Vagina (tissue), 2 donors: ENCODE data around the gene PSG6. TPM values are rescaled to one million over a fixed set of nuclear protein-coding genes. Genes with fewer than 3 reads are reported as not detected.
"Not testable (repeated sequence)": the region's sequence is repeated elsewhere in the genome, so short reads cannot be mapped to it uniquely, and the experiment has no call there.

Experiments
- DNase-seq, 2 donors: peaks; one replicate each; pipeline ENCODE4 v3.0.0-alpha.2; 2017; ENCODE audit errors: extremely low spot score in 2 of 2
- H3K27ac ChIP-seq: fragments of 200-600 bp; sonication (generic); one replicate; pipeline ENCODE4 v1.5.1; 2019
- H3K27me3 ChIP-seq: fragments of 200-600 bp; sonication (generic); one replicate; pipeline ENCODE4 v1.5.1; 2019
- H3K36me3 ChIP-seq, 2 donors: fragments of 200-600 bp; sonication (generic); one replicate each; pipeline ENCODE4 v1.5.1; 2017 to 2019
- H3K4me1 ChIP-seq: fragments of 200-600 bp; sonication (generic); one replicate; pipeline ENCODE4 v1.5.1; 2019
- H3K4me3 ChIP-seq, 2 donors: fragments of 200-600 bp; sonication (generic); 1 replicate in 1 of 2; 2 replicates in 1 of 2; pipeline ENCODE4 v1.5.1; 2016 to 2019
- H3K9me3 ChIP-seq: fragments of 200-600 bp; sonication (generic); one replicate; pipeline ENCODE4 v1.5.1; 2019
- CTCF ChIP-seq, 3 experiments: fragments of 450-650 bp in 2 of 3; fragments of 200-600 bp in 1 of 3; sonication (generic) in 1 of 3; IDR thresholded peaks; one replicate each; pipeline ENCODE4 v1.5.1; 2017 to 2019; ENCODE audit warnings: antibody characterized with exemption in 3 of 3, mild to moderate bottlenecking in 2 of 3, moderate library complexity in 2 of 3
- POLR2A ChIP-seq, 2 donors: fragments of 450-650 bp; IDR thresholded peaks; one replicate each; pipeline ENCODE4 v1.6.1; 2017; ENCODE audit warnings: antibody characterized with exemption in 2 of 2, mild to moderate bottlenecking in 2 of 2, moderate library complexity in 2 of 2
- POLR2AphosphoS5 ChIP-seq, 2 donors: sonication (generic); formaldehyde crosslinking; IDR thresholded peaks; one replicate each; pipeline ENCODE4 v1.9.0; 2017; ENCODE audit warnings: antibody characterized with exemption in 2 of 2, mild to moderate bottlenecking in 2 of 2, low read depth in 1 of 2; ENCODE audit not compliant: insufficient read depth in 1 of 2
- intact Hi-C: fragments of 100-400 bp; cut with DNase I; formaldehyde crosslinking; loops from one replicate; pipeline ENCODE4 v1.15.1; 2023
- total RNA-seq: library from RNA; depleted of rRNA; stranded (reverse); fragments of >200 nt; gene quantifications from one replicate; pipeline ENCODE4 v1.2.3, GENCODE V29; 2016

PSG6 gene
- total RNA-seq, 1 donor from 2014 or later, result not detected

- H3K27ac ChIP-seq, result no peak within 1 kb of the TSS
- no peaks in the 10 kb centered on the region for H3K4me1 ChIP-seq
- no peak for DNase-seq
- H3K27me3 ChIP-seq, result no peaks in the 10 kb centered on the region
- no peaks in the 10 kb centered on the region for H3K9me3 ChIP-seq
- no peaks in the 10 kb centered on the region for H3K36me3 ChIP-seq
- no peak within 1 kb of the TSS for H3K4me3 ChIP-seq
- intact Hi-C loops, result no loop called here
- TF ChIP-seq POLR2A (IDR thresholded peaks at IDR 0.05), result no peak
- TF ChIP-seq CTCF (IDR thresholded peaks at IDR 0.05), result no peak
- no peak for TF ChIP-seq POLR2AphosphoS5 (IDR thresholded peaks at IDR 0.05; ENCODE audit: insufficient read depth in 1 of 2, low read depth in 1 of 2)
Measured at GRCh38 chr19:42879613-42880012, 38.1 kb downstream of the PSG6 start, which contains the start of gene PSG1. TSS of gene PSG1 (minus strand) at chr19:42879713. CDS start at chr19:42879581, 132 bp downstream.

DNA sequence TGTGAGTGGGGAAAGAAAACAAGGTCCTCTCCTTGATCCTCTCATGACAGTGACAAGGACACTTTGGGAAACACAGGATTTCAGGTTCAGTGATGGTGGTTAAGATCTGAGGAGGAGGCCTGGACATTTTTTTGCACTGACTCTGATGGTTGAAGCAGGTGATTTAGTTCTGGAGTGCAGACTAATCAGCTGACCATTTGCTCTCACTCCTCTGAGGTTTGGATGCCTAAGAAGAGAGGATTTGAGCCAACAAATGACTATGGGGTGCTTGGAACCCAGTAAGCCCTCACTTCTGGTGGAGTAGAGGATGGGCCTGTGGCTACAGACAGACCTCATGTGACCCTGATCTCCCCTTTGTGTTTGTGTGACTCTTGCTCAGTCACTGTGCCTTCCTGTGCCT, 41.1 kb downstream of the PSG6 start:
- H3K27me3 ChIP-seq, H3K36me3 ChIP-seq, DNase-seq, H3K9me3 ChIP-seq, H3K4me1 ChIP-seq, intact Hi-C loops, H3K4me3 ChIP-seq, H3K27ac ChIP-seq: not testable (repeated sequence)

GRCh38 chr19:42875881-42876280, 41.8 kb downstream of the PSG6 start:
- H3K9me3 ChIP-seq, H3K36me3 ChIP-seq, intact Hi-C loops, DNase-seq, H3K27ac ChIP-seq, H3K27me3 ChIP-seq, H3K4me1 ChIP-seq, H3K4me3 ChIP-seq: not testable (repeated sequence)

DNA sequence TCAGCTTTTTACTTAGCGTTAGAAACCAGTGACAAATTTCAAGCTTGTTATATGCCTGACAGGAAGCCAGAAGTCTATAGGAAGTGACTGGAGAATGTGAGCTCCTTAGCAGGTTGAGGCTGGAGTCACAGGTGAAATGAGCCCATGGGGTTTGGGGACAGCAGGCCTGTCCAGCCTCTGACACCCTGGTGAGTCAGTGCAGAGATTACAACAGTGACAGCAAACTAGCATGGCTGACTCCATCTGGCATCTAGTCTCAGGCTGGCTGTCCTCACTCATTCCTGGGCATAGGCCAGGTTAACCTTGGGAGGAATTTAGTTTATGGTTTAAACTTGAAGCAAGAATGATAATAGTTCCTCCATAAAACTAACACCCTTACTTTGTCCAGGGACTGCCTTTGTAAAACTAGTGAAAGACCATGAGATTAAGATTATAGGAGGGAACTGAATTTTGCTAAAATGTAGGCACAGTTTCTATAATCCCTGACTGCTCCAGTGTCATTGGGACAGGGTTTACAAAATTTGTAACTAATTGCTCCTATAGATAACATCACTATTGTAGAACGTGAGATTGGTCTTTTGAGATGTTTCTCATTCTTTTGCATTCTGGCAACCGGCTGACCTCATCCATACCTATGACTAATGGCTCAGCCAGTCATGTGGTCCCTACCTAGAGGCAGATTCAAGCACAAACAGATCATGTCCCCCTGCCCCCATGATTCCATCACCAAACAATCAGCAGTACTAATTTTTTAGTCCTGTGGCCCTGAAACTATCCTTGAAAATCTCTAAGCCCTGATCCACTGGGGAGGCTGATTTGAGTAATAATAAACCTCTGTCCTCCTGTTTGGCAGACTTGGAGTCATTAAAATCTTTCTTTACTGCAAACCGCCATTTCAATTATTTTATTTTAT, 42.5 kb downstream of the PSG6 start:
- DNase-seq, H3K4me1 ChIP-seq, H3K36me3 ChIP-seq, H3K27me3 ChIP-seq, intact Hi-C loops, H3K27ac ChIP-seq, H3K4me3 ChIP-seq, H3K9me3 ChIP-seq: not testable (repeated sequence)

DNA sequence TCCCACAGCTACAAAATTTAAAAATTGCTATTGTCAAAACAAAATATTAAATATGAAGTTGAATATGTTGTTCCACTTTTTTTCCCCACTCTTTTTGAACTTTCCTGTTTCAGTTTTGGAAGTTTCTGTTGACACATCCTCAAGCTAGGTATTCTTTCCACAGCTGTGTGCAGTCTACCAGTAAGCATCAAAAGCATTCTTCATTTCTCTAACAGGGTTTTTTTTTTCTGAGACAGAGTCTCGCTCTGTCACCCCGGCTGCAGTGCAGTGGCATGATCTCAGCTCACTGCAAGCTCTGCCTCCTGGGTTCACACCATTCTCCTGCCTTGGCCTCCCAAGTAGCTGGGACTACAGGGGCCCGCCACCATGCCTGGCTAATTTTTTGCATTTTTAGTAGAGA, 43.6 kb downstream of the PSG6 start:
- intact Hi-C loops, result not testable (repeated sequence)

GRCh38 chr19:42872608-42873007, 45.1 kb downstream of the PSG6 start:
- intact Hi-C loops, result no loop called here
- Histone ChIP-seq H3K27me3 (no peaks in the 10 kb centered on the region), H3K36me3 (no peaks in the 10 kb centered on the region), H3K4me3 (no peak overlapping the region), H3K4me1 (no peaks in the 10 kb centered on the region), H3K9me3 (no peaks in the 10 kb centered on the region), H3K27ac (no peak overlapping the region)
- no peak for DNase-seq
- no peak for TF ChIP-seq POLR2A (IDR thresholded peaks at IDR 0.05)
- TF ChIP-seq POLR2AphosphoS5 (IDR thresholded peaks at IDR 0.05; ENCODE audit: insufficient read depth in 1 of 2, low read depth in 1 of 2), result no peak
- no peak for TF ChIP-seq CTCF (IDR thresholded peaks at IDR 0.05)

More for the DNA sequence above, 43.6 kb downstream of the PSG6 start:
- not testable (repeated sequence) for H3K36me3 ChIP-seq, H3K9me3 ChIP-seq, H3K4me3 ChIP-seq, H3K27ac ChIP-seq, DNase-seq, H3K27me3 ChIP-seq, H3K4me1 ChIP-seq

- TF ChIP-seq CTCF (IDR thresholded peaks at IDR 0.05) (no peak), POLR2AphosphoS5 (IDR thresholded peaks at IDR 0.05; ENCODE audit: insufficient read depth in 1 of 2, low read depth in 1 of 2) (no peak)
- H3K36me3 ChIP-seq, result no peaks in the 10 kb centered on the region
- no peak overlapping the region for H3K4me3 ChIP-seq
- H3K9me3 ChIP-seq, result no peaks in the 10 kb centered on the region
- H3K27ac ChIP-seq, result no peak overlapping the region
- no peak for DNase-seq
- H3K4me1 ChIP-seq, result no peaks in the 10 kb centered on the region
- intact Hi-C loops, result no loop called here
- no peaks in the 10 kb centered on the region for H3K27me3 ChIP-seq
Measured at GRCh38 chr19:42857544-42857867, 60.2 kb downstream of the PSG6 start.

GRCh38 chr19:42856866-42857543, 60.7 kb downstream of the PSG6 start:
- H3K36me3 ChIP-seq, H3K4me1 ChIP-seq, DNase-seq, H3K4me3 ChIP-seq, H3K9me3 ChIP-seq, intact Hi-C loops, H3K27ac ChIP-seq, H3K27me3 ChIP-seq: not testable (repeated sequence)

- DNase-seq, intact Hi-C loops, H3K36me3 ChIP-seq: not testable (repeated sequence)
Measured at GRCh38 chr19:42854745-42855144, 62.9 kb downstream of the PSG6 start.

GRCh38 chr19:42853231-42853630, 64.5 kb downstream of the PSG6 start:
- DNase-seq, H3K27ac ChIP-seq: not testable (repeated sequence)

More at GRCh38 chr19:42854745-42855144, 62.9 kb downstream of the PSG6 start:
- H3K4me3 ChIP-seq, H3K9me3 ChIP-seq, H3K27ac ChIP-seq, H3K27me3 ChIP-seq, H3K4me1 ChIP-seq: not testable (repeated sequence)

More at GRCh38 chr19:42853231-42853630, 64.5 kb downstream of the PSG6 start:
- H3K9me3 ChIP-seq, H3K4me1 ChIP-seq, intact Hi-C loops, H3K4me3 ChIP-seq, H3K36me3 ChIP-seq, H3K27me3 ChIP-seq: not testable (repeated sequence)
